IPS-15b (cell line): ENCODE data around the gene ANKFN1.

Source experiments
- H3K27me3 ChIP-seq: one replicate; pipeline ENCODE4 v1.6.1; 2013; ENCODE audit warnings: low read length; ENCODE audit not compliant: control insufficient read depth, insufficient read depth
- H3K36me3 ChIP-seq: one replicate; pipeline ENCODE4 v1.6.1; 2013; ENCODE audit warnings: low read length; ENCODE audit not compliant: control insufficient read depth, insufficient read depth
- H3K4me1 ChIP-seq: one replicate; pipeline ENCODE4 v1.6.1; 2013; ENCODE audit warnings: mild to moderate bottlenecking, low read length; ENCODE audit not compliant: control insufficient read depth, insufficient read depth
- H3K4me3 ChIP-seq: one replicate; pipeline ENCODE4 v1.5.1; 2013; ENCODE audit warnings: low read depth, low read length
- H3K9ac ChIP-seq: one replicate; pipeline ENCODE4 v1.6.1; 2013; ENCODE audit warnings: low read depth, mild to moderate bottlenecking, low read length
- H3K9me3 ChIP-seq: one replicate; pipeline ENCODE4 v1.6.1; 2013; ENCODE audit warnings: mild to moderate bottlenecking, low read length; ENCODE audit not compliant: control insufficient read depth, insufficient read depth

The ANKFN1 gene

GRCh38 chr17:56152874-56153602, at the start of gene ANKFN1:
Gene ANKFN1, plus strand, starts transcription at chr17:56153475. Its CDS starts 59,193 bp downstream, at chr17:56212668.
- no peaks in the 10 kb centered on the region for H3K36me3 ChIP-seq
- H3K4me3 ChIP-seq = no peak within 1 kb of the TSS
- no peak within 1 kb of the TSS for H3K9ac ChIP-seq
- H3K4me1 ChIP-seq = no peaks in the 10 kb centered on the region
- H3K27me3 ChIP-seq = no peaks in the 10 kb centered on the region
- no peaks in the 10 kb centered on the region for H3K9me3 ChIP-seq

- no peaks in the 10 kb centered on the region for H3K36me3 ChIP-seq
- H3K9me3 ChIP-seq = no peaks in the 10 kb centered on the region
- H3K27me3 ChIP-seq = no peaks in the 10 kb centered on the region
- no peak overlapping the region for H3K9ac ChIP-seq
- no peaks in the 10 kb centered on the region for H3K4me1 ChIP-seq
- H3K4me3 ChIP-seq = no peak overlapping the region
These were observed 44.4 kb upstream of the ANKFN1 start for GRCh38 chr17:56108811-56109284.

GRCh38 chr17:56109836-56110235, 43.4 kb upstream of the ANKFN1 start:
- H3K36me3 ChIP-seq = no peaks in the 10 kb centered on the region
- no peaks in the 10 kb centered on the region for H3K4me1 ChIP-seq
- no peak overlapping the region for H3K9ac ChIP-seq
- H3K4me3 ChIP-seq = no peak overlapping the region
- no peaks in the 10 kb centered on the region for H3K27me3 ChIP-seq
- no peaks in the 10 kb centered on the region for H3K9me3 ChIP-seq

GRCh38 chr17:56110463-56111135, 42.7 kb upstream of the ANKFN1 start:
- H3K9me3 ChIP-seq = no peaks in the 10 kb centered on the region
- H3K27me3 ChIP-seq = no peaks in the 10 kb centered on the region
- no peaks in the 10 kb centered on the region for H3K36me3 ChIP-seq
- no peak overlapping the region for H3K9ac ChIP-seq
- no peak overlapping the region for H3K4me3 ChIP-seq
- no peaks in the 10 kb centered on the region for H3K4me1 ChIP-seq

GRCh38 chr17:56111706-56112485, 41.4 kb upstream of the ANKFN1 start:
- no peak overlapping the region for H3K9ac ChIP-seq

GRCh38 chr17:56113486-56113885, 39.8 kb upstream of the ANKFN1 start:
- H3K4me3 ChIP-seq = no peak overlapping the region
- no peak overlapping the region for H3K9ac ChIP-seq
- H3K4me1 ChIP-seq = no peaks in the 10 kb centered on the region
- H3K9me3 ChIP-seq = no peaks in the 10 kb centered on the region
- no peaks in the 10 kb centered on the region for H3K36me3 ChIP-seq
- H3K27me3 ChIP-seq = no peaks in the 10 kb centered on the region

More at GRCh38 chr17:56111706-56112485, 41.4 kb upstream of the ANKFN1 start:
- Histone ChIP-seq H3K9me3 (no peaks in the 10 kb centered on the region), H3K27me3 (no peaks in the 10 kb centered on the region), H3K36me3 (no peaks in the 10 kb centered on the region), H3K4me1 (no peaks in the 10 kb centered on the region), H3K4me3 (no peak overlapping the region)

- Histone ChIP-seq H3K4me1 (no peaks in the 10 kb centered on the region), H3K9ac (no peak overlapping the region), H3K36me3 (no peaks in the 10 kb centered on the region), H3K9me3 (no peaks in the 10 kb centered on the region), H3K4me3 (no peak overlapping the region), H3K27me3 (no peaks in the 10 kb centered on the region)
These were observed 38.8 kb upstream of the ANKFN1 start for GRCh38 chr17:56114469-56114868.

GRCh38 chr17:56119191-56119590, 34.1 kb upstream of the ANKFN1 start:
- no peaks in the 10 kb centered on the region for H3K27me3 ChIP-seq
- no peak overlapping the region for H3K4me3 ChIP-seq
- no peaks in the 10 kb centered on the region for H3K36me3 ChIP-seq
- no peaks in the 10 kb centered on the region for H3K4me1 ChIP-seq
- H3K9ac ChIP-seq = no peak overlapping the region
- H3K9me3 ChIP-seq = no peaks in the 10 kb centered on the region

GRCh38 chr17:56119936-56120335, 33.3 kb upstream of the ANKFN1 start:
- H3K36me3 ChIP-seq = no peaks in the 10 kb centered on the region
- no peaks in the 10 kb centered on the region for H3K27me3 ChIP-seq
- H3K9ac ChIP-seq = no peak overlapping the region
- no peaks in the 10 kb centered on the region for H3K9me3 ChIP-seq
- no peak overlapping the region for H3K4me3 ChIP-seq
- H3K4me1 ChIP-seq = no peaks in the 10 kb centered on the region

- Histone ChIP-seq H3K36me3 (no peaks in the 10 kb centered on the region), H3K27me3 (no peaks in the 10 kb centered on the region), H3K9ac (no peak overlapping the region), H3K4me1 (no peaks in the 10 kb centered on the region), H3K4me3 (no peak overlapping the region), H3K9me3 (no peaks in the 10 kb centered on the region)
These were observed 31.9 kb upstream of the ANKFN1 start for GRCh38 chr17:56121191-56122051.
